Ovary (tissue), 9 donors: ENCODE measurements around the gene PBRM1. TPM values are rescaled to one million over a fixed set of nuclear protein-coding genes. Genes with fewer than 3 reads are reported as not detected.

Source experiments
- DNase-seq, 5 donors: peaks; one replicate each; pipeline ENCODE4 v3.0.0-alpha.2; 2019 to 2020
- H3K27ac ChIP-seq, 2 donors: fragments of 200-600 bp; one replicate each; pipeline versions ENCODE4 v1.5.1 to v1.8.0; 2019 to 2022
- H3K27me3 ChIP-seq: fragments of 200-600 bp; one replicate; pipeline ENCODE4 v1.8.0; 2022
- H3K36me3 ChIP-seq: fragments of 200-600 bp; sonication (generic); one replicate; pipeline ENCODE4 v1.5.1; 2019
- H3K4me1 ChIP-seq: one replicate; pipeline ENCODE4 v1.8.1; 2013; ENCODE audit warnings: mild to moderate bottlenecking, moderate library complexity; ENCODE audit not compliant: insufficient read depth
- H3K4me3 ChIP-seq: fragments of 200-600 bp; sonication (generic); one replicate; pipeline ENCODE4 v1.5.1; 2017
- H3K9me3 ChIP-seq, 2 donors: fragments of 200-600 bp in 1 of 2; sonication (generic) in 1 of 2; one replicate each; pipeline versions ENCODE4 v1.5.1 to v1.8.1; 2013 to 2019; ENCODE audit warnings: mild to moderate bottlenecking in 1 of 2, moderate library complexity in 1 of 2
- EP300 ChIP-seq: sonication (generic); formaldehyde crosslinking; IDR thresholded peaks from one replicate; pipeline ENCODE4 v1.6.1; 2017; ENCODE audit warnings: antibody characterized with exemption
- POLR2A ChIP-seq: fragments of 450-650 bp; IDR thresholded peaks from one replicate; pipeline ENCODE4 v1.6.1; 2017; ENCODE audit warnings: antibody characterized with exemption, mild to moderate bottlenecking, moderate library complexity
- WGBS, 3 donors: extraction: QIAGEN DNeasy Blood & Tissue Kit in 1 of 3; methylation state at CpG; one replicate each; pipeline versions ENCODE4 v1.1.5 to v1.1.7; 2013 to 2017; 5-methylcytosine and 5-hydroxymethylcytosine counted together
- intact Hi-C, 4 donors: fragments of 100-400 bp; cut with DNase I; formaldehyde crosslinking; loops; one replicate each; pipeline versions ENCODE4 v1.11.0 to v1.15.1; 2022 to 2023
- polyA plus RNA-seq, 2 donors: library from polyadenylated mRNA; stranded (reverse); fragments of 200-250 nt in 1 of 2; fragments of 350-450 nt in 1 of 2; fragmentation: Illumina TruSeq in 1 of 2; extraction: RNeasy Lipid Tissue Mini Kit (QIAGEN cat#74804) in 1 of 2; gene quantifications; one replicate each; pipeline ENCODE4 v1.2.3, GENCODE V29; 2013 to 2014
- total RNA-seq, 7 donors: library from RNA; depleted of rRNA in 2 of 7; stranded (reverse); fragments of >200 nt in 2 of 7; fragmentation: NEBNext Ultra II Directional in 3 of 7; extraction: Animal tissue kit (Norgen Biotek cat#: 25700) in 3 of 7; gene quantifications; one replicate each; pipeline versions ENCODE4 v1.1.0 to v1.2.4, GENCODE V29; 2016 to 2023
- TF ChIP-seq, protein P1 (sequence below), 3 donors: fragments of 450-650 bp in 2 of 3; fragments of 200-600 bp in 1 of 3; IDR thresholded peaks; one replicate each; pipeline versions ENCODE4 v1.5.1 to v1.8.0; 2016 to 2022; ENCODE audit warnings: antibody characterized with exemption in 3 of 3, mild to moderate bottlenecking in 1 of 3
- donor health status: DM: no; HTN: no; CAD: no; lungs with moderate emphysema.
- donor health status: DM: no; HTN: no; CAD: no.
- donor health status: Bipolar disorder and iron deficiency.
- donor health status: DM: yes; HTN: yes; CAD: no.
- donor health status: DM: no; HTN: no; CAD: no.
- donor health status: DM: yes; HTN: yes; CAD: no.

PBRM1 gene
- total and polyA plus RNA-seq, 9 donors: 19.8 to 95.7 (median 69.7) TPM

GRCh38 chr3:52651592-52651991 is 34.1 kb downstream of the PBRM1 start:
- TF ChIP-seq POLR2A (no peak), EP300 (no peak)
- TF ChIP-seq, protein P1, sequence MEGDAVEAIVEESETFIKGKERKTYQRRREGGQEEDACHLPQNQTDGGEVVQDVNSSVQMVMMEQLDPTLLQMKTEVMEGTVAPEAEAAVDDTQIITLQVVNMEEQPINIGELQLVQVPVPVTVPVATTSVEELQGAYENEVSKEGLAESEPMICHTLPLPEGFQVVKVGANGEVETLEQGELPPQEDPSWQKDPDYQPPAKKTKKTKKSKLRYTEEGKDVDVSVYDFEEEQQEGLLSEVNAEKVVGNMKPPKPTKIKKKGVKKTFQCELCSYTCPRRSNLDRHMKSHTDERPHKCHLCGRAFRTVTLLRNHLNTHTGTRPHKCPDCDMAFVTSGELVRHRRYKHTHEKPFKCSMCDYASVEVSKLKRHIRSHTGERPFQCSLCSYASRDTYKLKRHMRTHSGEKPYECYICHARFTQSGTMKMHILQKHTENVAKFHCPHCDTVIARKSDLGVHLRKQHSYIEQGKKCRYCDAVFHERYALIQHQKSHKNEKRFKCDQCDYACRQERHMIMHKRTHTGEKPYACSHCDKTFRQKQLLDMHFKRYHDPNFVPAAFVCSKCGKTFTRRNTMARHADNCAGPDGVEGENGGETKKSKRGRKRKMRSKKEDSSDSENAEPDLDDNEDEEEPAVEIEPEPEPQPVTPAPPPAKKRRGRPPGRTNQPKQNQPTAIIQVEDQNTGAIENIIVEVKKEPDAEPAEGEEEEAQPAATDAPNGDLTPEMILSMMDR (IDR thresholded peaks at IDR 0.05): no peak
- H3K9me3 ChIP-seq: no peaks in the 10 kb centered on the region
- H3K27ac ChIP-seq: no peak overlapping the region
- intact Hi-C loops: no loop called here
- no peaks in the 10 kb centered on the region for H3K4me1 ChIP-seq
- no peak for DNase-seq
- no peak overlapping the region for H3K4me3 ChIP-seq
- no peaks in the 10 kb centered on the region for H3K27me3 ChIP-seq
- H3K36me3 ChIP-seq: no peaks in the 10 kb centered on the region

DNA sequence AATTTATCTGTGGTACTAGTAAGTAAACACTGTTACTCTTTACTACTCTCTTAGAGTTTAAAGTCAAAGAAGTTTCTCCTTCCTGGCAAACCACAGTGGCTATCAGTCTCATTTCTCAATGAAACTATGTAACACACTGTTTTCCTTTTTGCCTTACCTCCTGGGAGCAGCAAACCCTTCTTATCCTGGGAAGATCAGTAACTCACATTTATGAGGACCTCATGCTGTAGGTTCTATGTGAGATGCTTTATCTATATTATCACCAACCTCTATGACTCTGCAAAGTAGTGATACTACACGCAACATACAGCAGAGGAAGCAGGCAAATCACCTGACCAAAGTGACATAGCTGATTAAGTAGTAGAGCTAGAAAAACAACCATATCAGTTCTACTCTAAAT is 35.3 kb downstream of the PBRM1 start:
- H3K36me3 ChIP-seq: no peaks in the 10 kb centered on the region
- no peak for DNase-seq
- no peaks in the 10 kb centered on the region for H3K4me1 ChIP-seq
- no peaks in the 10 kb centered on the region for H3K9me3 ChIP-seq
- WGBS, 3 donors: 95 to 96% (median 95%) methylated on average over 1 of the region's 1 CpG
- intact Hi-C loops: no loop called here
- no peaks in the 10 kb centered on the region for H3K27me3 ChIP-seq
- TF ChIP-seq POLR2A (no peak), EP300 (no peak)
- TF ChIP-seq, protein P1 (IDR thresholded peaks at IDR 0.05): no peak
- H3K27ac ChIP-seq: no peak overlapping the region
- no peak overlapping the region for H3K4me3 ChIP-seq

DNA sequence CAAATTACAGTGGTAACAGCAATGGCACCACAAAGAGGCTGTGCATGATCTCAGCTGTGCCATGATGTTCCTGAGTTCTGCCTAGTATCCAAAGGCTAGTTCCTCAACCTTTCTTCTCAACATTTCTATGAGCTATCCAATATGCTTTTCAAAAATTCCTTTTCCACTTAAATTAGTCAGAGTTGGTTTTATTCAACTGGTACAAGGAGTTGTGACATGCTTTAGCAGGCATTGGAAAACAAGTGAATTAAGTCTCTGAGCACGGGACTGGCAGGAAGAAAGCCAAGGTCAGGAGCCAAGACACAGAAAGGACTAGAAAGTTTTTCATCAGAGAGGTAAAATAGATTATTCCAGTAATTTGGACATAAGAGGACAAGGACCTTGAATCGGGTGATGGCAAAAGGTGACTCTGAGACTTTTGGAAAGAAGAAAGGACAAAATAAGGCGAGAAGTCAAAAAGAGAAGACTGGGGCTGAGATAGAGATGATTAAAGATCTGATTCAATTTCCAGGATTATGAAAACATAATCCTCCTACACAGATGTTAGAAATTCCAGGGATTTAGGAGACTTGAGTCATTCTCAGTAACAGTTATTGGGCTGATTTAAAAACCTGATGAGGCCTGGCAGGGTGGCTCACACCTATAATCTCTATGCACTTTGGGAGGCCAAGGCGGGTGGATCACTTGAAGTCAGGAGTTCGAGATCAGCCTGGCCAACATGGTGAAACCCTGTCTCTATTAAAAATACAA is 36.1 kb downstream of the PBRM1 start:
- Histone ChIP-seq H3K9me3 (no peaks in the 10 kb centered on the region), H3K4me1 (no peaks in the 10 kb centered on the region), H3K36me3 (no peaks in the 10 kb centered on the region), H3K27me3 (no peaks in the 10 kb centered on the region), H3K4me3 (no peak overlapping the region), H3K27ac (no peak overlapping the region)
- 62 to 80% (median 73%) methylated on average over 5 of the region's 5 CpGs for WGBS, 3 donors
- no peak for DNase-seq
- TF ChIP-seq, protein P1 (IDR thresholded peaks at IDR 0.05): no peak
- TF ChIP-seq EP300 (no peak), POLR2A (no peak)
- intact Hi-C loops: no loop called here

GRCh38 chr3:52645549-52645948 is 40.2 kb downstream of the PBRM1 start:
- no peak overlapping the region for H3K27ac ChIP-seq
- no peak for DNase-seq
- intact Hi-C loops: no loop called here
- WGBS, 3 donors: 94 to 97% (median 95%) methylated on average over 6 of the region's 6 CpGs
- H3K4me3 ChIP-seq: no peak overlapping the region
- H3K36me3 ChIP-seq: no peaks in the 10 kb centered on the region
- H3K4me1 ChIP-seq: no peaks in the 10 kb centered on the region
- TF ChIP-seq EP300 (no peak), POLR2A (no peak)
- TF ChIP-seq, protein P1 (IDR thresholded peaks at IDR 0.05): no peak
- H3K9me3 ChIP-seq: no peaks in the 10 kb centered on the region
- H3K27me3 ChIP-seq: no peaks in the 10 kb centered on the region
